PC-3 (cell line): Measurements from ENCODE around the gene KIAA1210. TPM values are rescaled to one million over a fixed set of nuclear protein-coding genes. Genes with fewer than 3 reads are reported as not detected.

Experiments
- ATAC-seq: fragments of 200-7000 bp; cut with Tn5 transposase; 2 replicates; pipeline ENCODE4 v1.9.1; 2020; ENCODE audit warnings: mild to moderate bottlenecking, moderate library complexity
- BruUV-seq: library from RNA; stranded (reverse); fragments of 400-500 nt; replicated peaks from 2 replicates; lab custom pipeline; 2021; lab: Mats Ljungman, UMichigan
- CTCF ChIA-PET: fragments of 300-600 bp; sonication (Branson Sonifier 250); formaldehyde crosslinking; loops from one replicate; lab custom pipeline; 2022; ENCODE audit warnings: antibody characterized with exemption; lab: Charles Lee
- POLR2A ChIA-PET: fragments of 300-600 bp; sonication (Branson Sonifier 250); formaldehyde crosslinking; loops from one replicate; lab custom pipeline; 2022; ENCODE audit warnings: antibody characterized with exemption; ENCODE audit not compliant: unreplicated experiment; lab: Charles Lee
- DNase-seq: peaks from one replicate; pipeline ENCODE4 v3.0.0-alpha.2; 2015
- H2AFZ ChIP-seq: fragments of 300-600 bp; sonication (generic); 2 replicates; pipeline ENCODE4 v1.6.0; 2016; ENCODE audit warnings: antibody characterized with exemption, low read length
- H3F3A ChIP-seq: fragments of 300-600 bp; sonication (generic); one replicate; pipeline ENCODE4 v1.6.0; 2017; ENCODE audit warnings: antibody characterized with exemption, low read length, control low read depth, mild to moderate bottlenecking; ENCODE audit not compliant: unreplicated experiment
- H3K27ac ChIP-seq: fragments of 300-600 bp; sonication (generic); 2 replicates; pipeline ENCODE4 v1.5.1; 2016; ENCODE audit warnings: mild to moderate bottlenecking, low read length
- H3K27me3 ChIP-seq: fragments of 300-600 bp; sonication (generic); 2 replicates; pipeline ENCODE4 v1.6.1; 2016; ENCODE audit warnings: low read length, mixed read lengths
- H3K36me3 ChIP-seq: fragments of 300-600 bp; sonication (generic); 2 replicates; pipeline ENCODE4 v1.6.1; 2016; ENCODE audit warnings: low read depth, mixed run types, low read length, mixed read lengths
- H3K4me1 ChIP-seq: fragments of 300-600 bp; sonication (generic); 2 replicates; pipeline ENCODE4 v1.5.1; 2016; ENCODE audit warnings: low read length; ENCODE audit not compliant: insufficient read depth
- H3K4me2 ChIP-seq: fragments of 300-600 bp; sonication (generic); 2 replicates; pipeline ENCODE4 v1.6.0; 2016; ENCODE audit warnings: low read length
- H3K4me3 ChIP-seq: fragments of 300-600 bp; sonication (generic); 2 replicates; pipeline ENCODE4 v1.5.1; 2016; ENCODE audit warnings: mild to moderate bottlenecking, low read length, mixed read lengths
- H3K79me2 ChIP-seq: fragments of 300-600 bp; sonication (generic); 2 replicates; pipeline ENCODE4 v1.6.1; 2017; ENCODE audit warnings: low read length, mixed read lengths
- H3K9ac ChIP-seq: fragments of 300-600 bp; sonication (generic); 2 replicates; pipeline ENCODE4 v1.6.0; 2016; ENCODE audit warnings: mild to moderate bottlenecking, low read length
- H3K9me2 ChIP-seq: fragments of 300-600 bp; sonication (generic); replicated peaks from 2 replicates; pipeline ENCODE4 v1.6.1; 2016; ENCODE audit warnings: mixed run types, low read length, mixed read lengths
- H3K9me3 ChIP-seq: fragments of 300-600 bp; sonication (generic); 2 replicates; pipeline ENCODE4 v1.6.1; 2016; ENCODE audit warnings: low read length, mixed read lengths
- H4K20me1 ChIP-seq: fragments of 300-600 bp; sonication (generic); 2 replicates; pipeline ENCODE4 v1.6.1; 2016; ENCODE audit warnings: low read length, mixed read lengths
- CTCF ChIP-seq: fragments of 300-600 bp; sonication (generic); conservative IDR thresholded peaks from 2 replicates; pipeline ENCODE4 v1.5.1; 2017; ENCODE audit warnings: antibody characterized with exemption, low read depth, mild to moderate bottlenecking, low read length
- EZH2 ChIP-seq: fragments of 300-600 bp; sonication (generic); IDR thresholded peaks from one replicate; pipeline ENCODE4 v1.6.1; 2017; ENCODE audit warnings: antibody characterized with exemption, mild to moderate bottlenecking, low read length; ENCODE audit not compliant: unreplicated experiment
- EZH2phosphoT487 ChIP-seq: fragments of 300-600 bp; sonication (generic); IDR thresholded peaks from 2 replicates; pipeline ENCODE4 v1.6.1; 2018; ENCODE audit warnings: mild to moderate bottlenecking, antibody characterized with exemption, low read length, borderline replicate concordance
- intact Hi-C: fragments of 100-400 bp; cut with micrococcal nuclease; formaldehyde crosslinking; loops from 2 replicates; pipeline ENCODE4 v1.9.0; 2023
- total RNA-seq: library from RNA; depleted of rRNA; stranded (reverse); fragments of >200 nt; gene quantifications from 2 replicates; pipeline ENCODE4 v1.2.3, GENCODE V29; 2014

KIAA1210 gene
- total RNA-seq, 1 experiment from 2014 or later: 0.07 TPM

- H3K4me2 ChIP-seq: no peak overlapping the region
- H3K4me3 ChIP-seq: no peak overlapping the region
- H4K20me1 ChIP-seq: no peaks in the 10 kb centered on the region
- POLR2A ChIA-PET: no interaction called here
- no peak for ATAC-seq
- BruUV-seq: no TSS peak
- CTCF ChIA-PET: no interaction called here
- H3F3A ChIP-seq: peaks cover 9% of the 10 kb centered on the region
- H3K79me2 ChIP-seq: no peaks in the 10 kb centered on the region
- no peaks in the 10 kb centered on the region for H3K9me2 ChIP-seq
- no peaks in the 10 kb centered on the region for H3K27me3 ChIP-seq
- no peak for DNase-seq
- no peak overlapping the region for H3K27ac ChIP-seq
- H3K4me1 ChIP-seq: peaks cover 14% of the 10 kb centered on the region
- no peak overlapping the region for H3K9ac ChIP-seq
- TF ChIP-seq CTCF: no peak
- TF ChIP-seq EZH2: no peak
- no peak for TF ChIP-seq EZH2phosphoT487
- intact Hi-C loops: no loop called here
- no peaks in the 10 kb centered on the region for H3K9me3 ChIP-seq
- no peak overlapping the region for H2AFZ ChIP-seq
- no peaks in the 10 kb centered on the region for H3K36me3 ChIP-seq
Measured at GRCh38 chrX:119089619-119090018, 38.0 kb downstream of the KIAA1210 start.

- no TSS peak for BruUV-seq
- POLR2A ChIA-PET: no interaction called here
- CTCF ChIA-PET: no interaction called here
Measured at GRCh38 chrX:119087121-119087520, 40.5 kb downstream of the KIAA1210 start.

More at GRCh38 chrX:119087121-119087520, 40.5 kb downstream of the KIAA1210 start:
- TF ChIP-seq CTCF: no peak
- TF ChIP-seq EZH2: no peak
- no peak for TF ChIP-seq EZH2phosphoT487
- Histone ChIP-seq H3K27ac (no peak overlapping the region), H3K4me3 (no peak overlapping the region), H3K4me2 (no peak overlapping the region), H3K79me2 (no peaks in the 10 kb centered on the region), H3K36me3 (no peaks in the 10 kb centered on the region), H2AFZ (no peak overlapping the region), H3K9me2 (no peaks in the 10 kb centered on the region), H3K27me3 (no peaks in the 10 kb centered on the region), H3F3A (no peaks in the 10 kb centered on the region), H3K9me3 (no peaks in the 10 kb centered on the region), H4K20me1 (no peaks in the 10 kb centered on the region), H3K9ac (no peak overlapping the region), H3K4me1 (no peaks in the 10 kb centered on the region)
- no peak for DNase-seq
- intact Hi-C loops: no loop called here
- ATAC-seq: no peak
